ENCODE results near the gene IFNA16.
"Not testable (repeated sequence)": the region's sequence is repeated elsewhere in the genome, so short reads cannot be mapped to it uniquely, and the experiment has no call there.

IFNA16 gene
- long read RNA-seq, donor 1 = 0 reads
- long read RNA-seq, donor 2 = 0 reads
- long read RNA-seq, donor 3 = 0 reads
- long read RNA-seq, donor 4 = 0 reads
- long read RNA-seq, donor 5 = 0 reads
- long read RNA-seq, donor 6 = 0 reads
- long read RNA-seq, donor 7 = 0 reads
- long read RNA-seq, donor 8 = 0 reads

GRCh38 chr9:21217211-21217610 is at the start of gene IFNA16:
TSS of gene IFNA16 (minus strand) at chr9:21217311. CDS start at chr9:21217305, 6 bp downstream.
- DNase-seq = not testable (repeated sequence)

DNA sequence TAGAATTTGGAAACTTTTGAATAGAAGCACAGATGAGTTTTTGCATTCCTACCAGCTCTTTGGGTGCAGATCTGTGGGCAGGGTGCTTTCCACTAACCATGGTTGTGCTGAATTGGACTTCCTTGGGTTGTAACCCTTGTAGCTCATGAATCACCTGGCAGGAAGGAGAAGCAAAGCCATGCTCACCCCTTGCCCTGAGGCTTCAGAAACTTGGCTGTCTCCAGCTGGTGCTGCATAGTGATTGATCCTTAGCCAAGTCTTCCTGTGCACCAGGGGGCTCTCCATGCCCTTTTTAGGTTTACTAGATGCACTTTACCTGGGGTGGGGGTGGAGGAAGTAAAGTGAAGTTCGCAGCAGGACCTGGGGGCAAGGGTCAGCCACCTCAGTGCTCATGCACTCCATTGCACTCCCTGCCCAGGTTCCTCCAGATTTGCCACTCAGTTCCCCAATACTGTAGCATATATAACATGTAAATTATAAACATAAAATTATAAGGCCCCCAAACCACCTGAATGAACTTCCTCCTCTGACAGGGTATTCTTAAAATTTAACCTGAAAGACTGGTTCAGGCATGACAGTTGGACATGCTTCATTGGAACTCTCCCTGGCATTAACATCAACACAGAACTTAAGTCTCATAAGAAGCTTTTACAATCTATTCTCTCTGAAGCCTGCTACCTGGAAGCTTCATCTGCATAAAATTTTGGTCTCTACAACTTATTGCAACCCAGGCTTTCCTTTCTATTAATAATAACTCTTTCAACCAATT is 48.5 kb upstream of the IFNA16 start:
- no peak for DNase-seq

DNA sequence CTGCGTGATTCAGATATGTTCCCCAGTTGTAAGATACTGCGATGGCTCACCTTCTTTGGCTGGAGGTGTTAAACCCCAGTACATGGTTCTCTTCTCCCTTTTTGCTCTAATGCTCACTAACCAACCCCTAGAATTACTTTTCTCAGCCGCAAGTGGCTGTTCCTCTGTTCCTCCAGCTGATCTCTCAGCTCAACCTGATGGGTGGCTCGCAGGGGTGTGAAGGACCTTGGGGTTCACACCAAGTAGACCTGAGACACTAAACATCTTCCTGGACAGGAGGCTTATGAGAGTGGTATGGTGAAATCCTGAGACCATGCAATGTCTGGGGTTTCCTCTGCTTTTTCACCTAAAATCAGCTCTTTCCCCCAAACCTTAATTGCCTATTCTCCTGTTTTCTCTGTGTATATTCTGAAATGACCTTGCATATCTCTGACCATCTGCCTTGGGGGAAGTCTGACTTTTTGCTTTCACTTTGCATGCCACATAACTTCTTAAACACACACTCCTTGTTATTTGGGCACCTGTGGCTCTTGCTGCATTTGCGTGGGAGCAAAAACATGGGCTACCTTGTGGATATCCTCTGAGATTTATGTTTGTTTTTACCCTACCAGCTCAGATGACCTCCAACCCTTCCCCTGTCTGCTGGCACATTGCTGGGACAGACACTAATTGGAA is 38.6 kb upstream of the IFNA16 start:
- DNase-seq = no peak

DNA sequence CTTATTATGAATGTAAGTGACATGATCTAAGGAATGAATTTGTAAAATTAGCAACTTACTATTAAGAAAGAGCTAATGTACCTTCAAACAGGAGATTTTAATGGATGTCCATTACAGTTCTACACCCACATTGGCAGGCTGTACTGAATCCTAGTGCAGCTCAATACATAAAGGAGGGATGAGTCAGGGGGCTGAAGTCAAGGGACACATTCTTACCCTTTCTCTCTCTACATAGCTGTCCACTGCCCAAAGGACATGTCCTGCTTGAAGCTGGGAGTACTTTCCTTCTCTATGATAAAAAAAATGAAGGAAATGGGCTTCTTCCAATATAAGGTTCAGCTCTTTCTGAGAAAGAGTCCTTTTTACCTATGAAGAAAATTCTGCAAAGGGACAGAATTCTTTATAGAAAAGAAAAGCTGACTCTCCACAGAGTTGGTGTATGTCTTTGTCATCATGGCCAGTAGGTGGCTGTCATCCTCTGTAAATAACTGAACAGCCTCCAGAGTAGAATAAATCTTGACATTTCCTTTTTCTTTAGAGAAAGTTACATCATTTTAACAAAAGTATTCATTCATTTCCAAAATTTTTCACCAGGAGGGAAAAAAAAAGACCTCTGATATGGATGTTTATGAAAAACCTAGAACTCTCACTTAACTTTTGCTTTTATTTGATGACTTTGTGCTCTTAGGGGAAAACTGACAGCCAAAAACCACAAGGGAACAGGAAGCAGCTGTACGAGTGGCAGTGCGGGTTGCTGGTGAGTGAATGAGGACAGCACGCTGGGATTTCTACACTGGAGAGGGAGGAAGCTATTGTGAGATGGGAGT is 35.8 kb upstream of the IFNA16 start:
- no peak for DNase-seq

GRCh38 chr9:21251638-21252037 is 34.5 kb upstream of the IFNA16 start:
- no peak for DNase-seq

DNA sequence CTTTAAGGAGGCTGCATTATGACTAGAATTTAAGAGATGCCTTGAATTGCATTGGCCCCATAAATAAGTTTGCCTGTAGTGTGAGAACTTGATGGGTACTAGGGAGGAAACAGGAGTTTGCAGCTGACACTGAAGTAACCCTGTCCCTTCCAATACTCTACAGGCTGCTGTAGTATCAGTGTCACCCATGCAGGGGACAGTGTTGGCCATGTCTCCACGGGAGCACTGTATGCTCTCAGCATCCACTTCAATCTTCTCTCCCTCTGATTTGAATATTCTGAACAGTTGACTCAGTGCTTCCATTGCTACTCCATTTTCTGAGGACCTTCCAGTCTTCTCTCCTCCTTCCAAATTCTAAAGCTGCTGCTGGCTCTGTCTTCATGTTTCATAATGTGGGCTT is 34.1 kb upstream of the IFNA16 start:
- DNase-seq = no peak

DNA sequence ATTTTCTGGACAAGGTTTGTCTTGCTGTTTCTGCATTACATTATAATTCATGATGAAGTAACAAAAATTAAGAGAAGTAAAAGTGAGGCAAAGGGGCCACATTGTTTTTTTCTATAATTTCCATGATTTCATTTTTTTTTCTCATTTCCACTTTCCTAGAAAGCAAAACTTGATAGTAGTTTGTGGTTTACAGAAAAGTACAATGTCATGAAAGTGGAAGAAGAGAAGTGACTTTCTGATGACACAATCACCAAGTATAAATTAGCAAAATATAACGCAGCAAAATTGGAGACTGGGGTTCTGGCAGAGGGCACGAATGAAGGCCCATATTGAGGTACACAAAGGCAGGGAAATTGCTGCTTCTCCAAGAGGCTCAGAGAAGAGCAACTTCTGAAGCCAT is 27.7 kb upstream of the IFNA16 start:
- DNase-seq = no peak

DNA sequence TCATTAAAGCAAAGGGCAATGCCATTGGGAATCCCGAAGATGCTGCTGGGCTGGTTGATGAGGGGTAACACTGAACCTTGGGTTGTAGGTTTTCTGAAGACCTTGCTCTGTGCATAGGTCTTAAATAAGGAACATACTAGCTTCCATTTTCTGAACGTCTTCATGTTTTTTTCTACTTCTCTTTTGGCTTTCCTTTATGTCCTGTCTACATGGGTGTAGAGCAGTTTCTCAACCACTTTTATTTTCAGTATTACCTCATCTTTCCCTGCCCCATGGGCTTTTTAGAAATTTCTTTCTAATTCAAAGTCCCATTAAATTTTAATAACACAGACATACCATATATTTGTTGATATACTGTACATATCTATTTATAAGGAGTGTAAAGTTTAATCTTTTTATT is 22.8 kb upstream of the IFNA16 start, which contains the start of gene IFNA14:
Gene IFNA14, minus strand, starts transcription at position 95 of the 400 bp plus-strand sequence. Its CDS starts 70 bp downstream, at position 25.
- DNase-seq = no peak

- DNase-seq = not testable (repeated sequence)
Observed at GRCh38 chr9:21236360-21236714, 19.2 kb upstream of the IFNA16 start.

- not testable (repeated sequence) for DNase-seq
Observed at GRCh38 chr9:21235468-21236359, 18.6 kb upstream of the IFNA16 start.

GRCh38 chr9:21234153-21234687 is 17.1 kb upstream of the IFNA16 start:
- DNase-seq = no peak

DNA sequence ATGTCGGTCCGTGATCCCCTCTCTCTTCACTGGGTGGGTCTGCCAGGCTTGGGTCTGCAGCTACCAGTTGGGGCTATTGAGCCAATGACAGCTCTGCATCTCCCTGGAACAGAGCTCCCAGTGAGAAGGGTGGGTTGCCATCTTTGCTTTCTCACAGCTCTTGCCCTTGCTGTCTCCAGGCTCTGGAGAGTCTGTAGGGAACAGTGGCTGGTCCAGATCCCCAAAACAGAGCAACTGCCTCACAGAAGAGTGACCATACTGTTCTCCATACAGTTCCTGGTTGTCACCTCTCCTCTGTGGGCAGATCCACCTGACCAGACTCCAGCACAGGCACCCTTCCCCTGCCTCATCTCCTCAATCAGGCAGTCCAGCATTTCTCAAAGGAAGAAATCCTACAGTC is 16.1 kb upstream of the IFNA16 start:
- DNase-seq = no peak

GRCh38 chr9:21228122-21228521 is 11.0 kb upstream of the IFNA16 start, which contains the start of gene IFNA17:
TSS of gene IFNA17 (minus strand) at chr9:21228222. CDS start at chr9:21228173, 49 bp downstream.
- DNase-seq = no peak

DNA sequence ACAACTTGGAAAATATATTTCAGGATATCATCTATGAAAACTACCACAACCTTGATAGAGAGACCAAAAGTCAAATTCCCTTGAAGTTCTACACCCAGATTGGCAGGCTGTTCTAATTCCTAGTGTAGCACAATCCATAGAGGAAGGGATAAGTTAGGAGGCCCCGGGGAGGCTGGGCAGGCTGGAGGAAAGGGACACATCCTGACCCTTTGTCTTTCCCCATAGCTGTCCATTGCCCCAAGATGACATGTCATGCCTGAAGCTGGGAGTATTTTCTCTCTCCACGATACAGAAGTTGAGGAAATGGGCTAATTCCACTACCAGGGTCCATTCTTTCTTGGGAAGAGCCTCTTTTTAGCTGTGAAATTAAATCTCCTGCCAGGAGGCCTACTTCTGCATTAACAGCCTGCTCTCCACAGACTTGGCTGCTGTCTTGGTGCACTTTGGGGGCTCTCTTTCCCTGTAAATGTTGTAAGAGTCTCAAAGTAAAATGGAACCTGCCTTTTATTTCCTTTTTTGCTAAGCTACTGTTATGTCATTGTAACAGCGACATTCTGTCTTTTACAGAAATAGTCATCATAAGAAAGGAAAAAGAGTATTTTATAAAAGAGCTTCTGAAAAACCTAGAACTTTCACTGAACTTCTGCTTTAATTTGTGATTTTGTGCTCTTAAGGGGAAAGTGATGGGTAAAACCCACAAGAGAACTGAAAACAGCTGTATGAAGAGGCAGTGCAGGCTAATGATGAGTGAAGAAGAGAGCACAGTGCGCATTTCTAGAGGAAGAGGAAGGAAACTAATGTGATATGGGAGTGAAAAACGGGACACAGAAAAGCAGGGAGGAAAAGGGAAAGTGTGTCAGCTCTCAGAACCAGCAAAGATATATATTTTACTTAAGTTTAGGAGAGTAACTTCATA is 3.4 kb downstream of the IFNA16 start:
- DNase-seq = not testable (repeated sequence)

GRCh38 chr9:21212160-21212559 is 5.0 kb downstream of the IFNA16 start:
- not testable (repeated sequence) for DNase-seq

DNA sequence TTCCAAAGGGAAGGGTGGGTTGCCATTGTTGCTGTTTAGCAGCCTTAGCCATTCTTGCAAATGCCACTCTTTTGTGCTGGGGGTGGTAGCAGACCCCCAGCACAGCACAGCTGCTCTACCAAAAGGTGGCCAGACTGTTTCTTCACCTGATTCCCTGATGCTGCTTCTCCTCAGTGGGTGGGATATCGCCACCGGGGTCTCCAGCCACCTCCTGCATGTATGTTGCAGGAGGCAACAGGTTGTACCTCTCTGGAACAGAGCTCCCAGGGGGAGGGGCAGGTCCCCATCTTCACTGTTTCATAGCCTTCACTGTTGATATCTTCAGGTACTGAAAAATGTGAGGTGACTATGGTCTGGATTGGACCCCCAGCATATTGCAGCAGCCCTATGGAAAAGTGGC is 6.3 kb downstream of the IFNA16 start:
- DNase-seq = not testable (repeated sequence)

- no peak for DNase-seq
Observed at GRCh38 chr9:21210311-21210710, 6.8 kb downstream of the IFNA16 start.

GRCh38 chr9:21207043-21207442 is 10.1 kb downstream of the IFNA16 start, which contains the start of gene IFNA10:
TSS of gene IFNA10 (minus strand) at chr9:21207143. CDS start at chr9:21207097, 46 bp downstream.
- not testable (repeated sequence) for DNase-seq

DNA sequence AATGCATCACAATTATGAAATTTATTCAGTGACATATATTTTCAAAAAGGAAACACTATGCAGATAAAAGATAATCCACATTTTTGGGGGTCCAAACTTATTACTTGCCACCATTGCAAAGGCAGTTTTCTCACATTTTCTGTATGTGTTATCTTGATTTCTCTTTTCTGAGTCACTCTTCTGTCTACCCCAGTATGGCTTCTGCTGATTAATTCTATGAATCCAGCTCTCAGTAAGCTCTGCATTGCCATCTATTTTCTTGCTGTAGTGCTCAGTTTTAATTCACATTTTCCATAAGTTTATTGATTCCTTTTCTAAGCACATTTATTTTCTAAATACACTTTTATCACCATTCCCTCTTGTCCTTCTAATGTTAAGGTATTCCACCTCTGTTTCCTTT is 11.9 kb downstream of the IFNA16 start:
- DNase-seq = no peak

GRCh38 chr9:21202105-21202504 is 15.0 kb downstream of the IFNA16 start, which contains the start of gene IFNA7:
TSS of gene IFNA7 (minus strand) at chr9:21202205. CDS start at chr9:21202165, 40 bp downstream.
- not testable (repeated sequence) for DNase-seq

All from right kidney (tissue), 9 donors.